Cortex of kidney (tissue), 1 donor: ENCODE measurements around the gene NRF1.
"Not testable (repeated sequence)": the region's sequence is repeated elsewhere in the genome, so short reads cannot be mapped to it uniquely, and the experiment has no call there.

Experiments used
- DNase-seq: peaks from one replicate; lab custom pipeline; 2025; lab: John Stamatoyannopoulos, UW

The NRF1 gene

DNA sequence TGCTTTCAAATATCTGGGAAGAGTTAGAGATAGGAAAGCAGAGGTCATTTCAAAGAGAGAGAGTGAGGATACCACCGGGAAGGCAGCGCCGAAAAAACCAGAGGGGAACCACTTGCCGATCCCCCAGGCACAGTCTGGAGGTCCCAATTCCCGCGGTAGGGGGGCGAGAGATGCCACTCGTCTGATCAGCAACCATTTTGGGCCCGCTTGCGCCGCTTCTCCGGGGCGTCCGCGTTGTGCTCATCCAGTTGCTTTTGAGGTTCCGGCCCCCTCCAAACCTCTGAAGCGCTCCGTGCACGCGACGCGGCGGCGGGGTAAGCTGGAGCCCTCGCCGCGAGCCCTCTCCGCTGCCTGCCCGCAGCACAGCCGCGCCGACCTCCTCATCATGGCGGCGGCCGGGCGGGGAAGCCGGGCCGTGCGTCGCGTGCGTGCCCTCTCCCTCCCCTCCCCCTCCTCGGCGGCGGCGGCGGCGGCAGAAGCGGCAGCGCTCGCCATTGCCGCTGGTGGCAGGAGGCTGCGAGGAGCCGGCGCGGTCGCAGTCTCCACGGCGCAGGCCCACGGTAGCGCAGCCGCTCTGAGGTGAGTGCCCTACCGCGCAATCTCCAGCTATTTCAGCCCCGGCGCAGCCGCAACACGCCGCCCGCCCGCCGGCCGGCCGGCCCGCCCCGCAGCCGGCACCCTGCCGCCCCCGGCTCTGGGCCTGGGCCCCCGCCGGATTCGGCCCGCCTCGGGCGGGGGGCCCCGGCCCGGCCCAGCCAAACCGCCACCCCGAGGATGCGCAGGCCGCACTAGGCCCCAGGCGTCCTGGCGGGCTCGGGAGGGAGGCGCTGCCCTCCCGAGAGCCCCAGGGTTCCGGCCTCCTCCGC lies at the start of gene NRF1:
TSS of gene NRF1 (plus strand) at position 475 of the 866 bp plus-strand sequence. CDS start 45,632 bp downstream, outside the sequence.
- DNase-seq, result peak; percentile 56

DNA sequence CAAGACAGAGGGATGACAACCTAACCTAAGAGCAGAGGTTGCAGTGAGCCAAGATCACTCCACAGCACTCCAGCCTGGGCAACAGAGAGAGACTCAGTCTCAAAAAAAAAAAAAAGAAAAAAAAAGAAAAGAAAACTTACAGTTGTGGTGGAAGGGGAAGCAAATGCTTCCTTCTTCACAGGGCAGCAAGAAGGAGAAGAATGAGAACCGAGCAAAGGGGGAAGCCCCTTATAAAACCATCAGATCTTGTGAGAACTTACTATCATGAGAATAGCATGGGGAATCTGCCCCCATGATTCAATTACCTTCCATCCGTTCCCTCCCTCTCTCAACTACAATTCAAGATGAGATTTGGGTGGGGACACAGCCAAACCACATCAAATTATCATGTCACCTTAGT lies 45.2 kb upstream of the NRF1 start:
- DNase-seq, result not testable (repeated sequence)

DNA sequence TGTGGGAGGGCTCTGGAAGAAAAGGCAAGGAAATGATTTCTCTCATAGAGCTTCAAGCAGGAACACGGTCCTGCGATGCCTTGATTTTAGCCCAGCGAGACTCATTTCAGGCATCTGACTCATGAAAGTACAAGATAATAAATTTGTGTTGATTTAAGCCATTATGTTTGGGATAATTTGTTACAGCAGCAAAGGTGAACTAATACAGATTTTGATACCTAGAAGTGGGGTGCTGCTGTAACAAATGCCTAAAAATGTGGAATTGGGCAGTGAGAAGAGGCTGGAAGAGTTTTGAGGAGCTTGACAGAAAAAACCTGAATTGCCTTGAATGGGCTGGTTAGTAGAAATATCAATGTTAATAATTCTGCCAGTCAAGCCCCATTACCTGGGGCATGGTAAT lies 44.1 kb upstream of the NRF1 start:
- no peak for DNase-seq

DNA sequence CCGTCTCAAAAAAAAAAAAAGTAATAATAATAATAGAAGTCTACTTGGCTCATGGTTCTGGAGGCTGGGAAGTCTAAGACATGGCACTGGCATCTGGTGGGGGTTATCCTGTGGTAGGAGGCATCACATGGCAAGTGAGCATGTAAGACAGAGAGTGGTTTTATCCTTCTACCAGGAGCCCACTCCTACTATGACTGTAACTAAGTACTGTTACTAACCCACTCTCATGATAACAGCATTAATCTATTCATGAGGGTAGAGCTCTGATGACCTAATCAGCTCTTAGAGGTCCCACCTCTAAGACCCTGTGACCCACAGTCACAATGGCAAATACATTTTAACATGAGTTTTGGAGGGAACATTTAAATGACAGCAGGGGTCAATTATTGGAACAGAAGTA lies 43.3 kb upstream of the NRF1 start:
- no peak for DNase-seq

DNA sequence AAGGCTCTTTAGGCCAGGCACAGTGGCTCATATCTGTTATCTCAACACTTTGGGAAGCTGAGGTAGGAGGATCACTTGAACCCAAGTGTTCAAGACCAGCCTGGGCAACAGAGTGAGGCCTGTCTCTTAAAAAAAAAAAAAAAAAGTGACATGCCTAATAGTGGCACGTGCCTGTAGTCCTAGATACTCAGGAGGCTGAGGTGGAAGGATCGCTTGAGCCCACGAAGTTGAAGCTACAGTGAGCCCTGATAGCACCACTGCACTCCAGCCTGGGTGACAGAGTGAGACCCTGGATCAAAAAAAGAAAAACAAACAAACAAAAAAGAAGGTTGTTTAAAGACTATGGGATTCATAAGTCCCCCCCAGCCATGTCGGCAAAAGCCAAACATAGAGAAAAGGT lies 42.2 kb upstream of the NRF1 start:
- no peak for DNase-seq

DNA sequence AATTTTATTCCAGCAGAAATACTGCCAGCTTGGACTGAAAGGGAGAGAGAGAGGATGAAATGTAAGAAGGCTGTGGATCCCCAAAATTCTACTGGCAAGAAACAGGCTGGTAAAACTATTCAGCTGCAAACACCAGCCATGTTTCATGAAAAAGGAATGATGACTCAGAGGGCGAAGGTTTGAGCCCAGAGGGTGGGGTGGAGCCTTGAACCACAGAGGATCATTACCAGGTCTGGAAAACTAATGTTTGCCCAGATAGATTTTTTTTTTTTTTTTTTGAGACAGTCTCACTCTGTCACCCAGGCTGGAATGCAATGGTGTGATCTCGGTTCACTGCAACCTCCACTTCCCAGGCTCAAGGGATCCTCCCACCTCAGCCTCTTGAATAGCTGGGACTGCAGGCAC lies 41.7 kb upstream of the NRF1 start:
- DNase-seq, result no peak

DNA sequence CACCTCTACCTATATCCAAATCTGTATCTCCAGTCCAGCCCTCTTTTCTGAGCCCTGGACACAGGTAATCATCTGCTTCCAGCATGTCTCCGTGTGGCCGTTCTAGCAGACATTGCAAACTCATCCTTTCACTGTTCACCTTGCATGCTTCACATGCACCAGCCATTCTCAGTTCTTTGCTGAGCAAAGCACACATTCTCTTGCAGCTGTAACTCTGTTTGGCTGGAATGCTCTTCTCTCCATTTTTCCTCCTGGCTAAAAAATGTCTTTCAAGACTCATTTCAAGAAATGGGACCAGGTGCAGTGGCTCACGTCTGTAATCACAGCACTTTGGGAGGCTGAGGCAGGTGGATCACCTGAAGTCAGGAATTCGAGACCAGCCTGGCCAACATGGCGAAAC lies 40.3 kb upstream of the NRF1 start:
- DNase-seq, result no peak

DNA sequence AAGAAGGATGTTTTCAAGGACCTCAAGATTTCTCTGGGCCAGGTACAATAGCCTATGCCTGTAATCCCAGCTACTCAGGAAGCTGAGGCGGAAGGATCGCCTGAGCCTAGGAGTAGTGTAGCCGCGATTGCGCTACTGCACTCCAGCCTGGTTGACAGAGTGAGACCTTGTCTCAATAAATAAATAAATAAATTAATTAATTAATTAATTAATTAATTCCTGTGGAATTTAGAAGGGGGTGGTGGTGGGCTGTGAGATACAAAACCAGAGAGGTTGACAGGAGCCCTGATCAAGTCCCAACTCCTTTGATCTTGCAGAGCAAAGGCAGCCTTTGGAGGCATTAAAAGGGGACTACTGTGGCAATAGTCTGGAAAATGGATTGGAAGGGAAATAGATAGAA lies 39.3 kb upstream of the NRF1 start:
- no peak for DNase-seq

DNA sequence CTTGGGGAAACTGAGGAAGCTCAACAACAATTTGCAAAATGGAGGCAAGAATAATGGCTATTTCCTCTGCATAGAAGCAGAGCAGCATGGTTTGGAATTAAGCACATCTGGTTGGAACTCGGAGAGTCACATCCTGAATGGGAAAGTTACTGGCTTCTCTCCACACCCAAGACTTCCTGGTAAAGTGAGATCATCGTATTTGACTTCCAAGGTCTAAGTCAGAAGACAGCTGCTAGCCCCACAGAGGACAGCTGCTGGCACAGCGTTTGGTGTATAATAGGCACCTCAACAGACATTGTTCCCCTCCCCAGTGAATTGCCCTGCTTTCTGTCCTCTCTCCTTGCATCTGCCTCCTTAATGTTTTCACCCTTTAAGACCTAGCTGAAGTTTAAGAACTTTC lies 37.0 kb upstream of the NRF1 start:
- DNase-seq, result no peak

DNA sequence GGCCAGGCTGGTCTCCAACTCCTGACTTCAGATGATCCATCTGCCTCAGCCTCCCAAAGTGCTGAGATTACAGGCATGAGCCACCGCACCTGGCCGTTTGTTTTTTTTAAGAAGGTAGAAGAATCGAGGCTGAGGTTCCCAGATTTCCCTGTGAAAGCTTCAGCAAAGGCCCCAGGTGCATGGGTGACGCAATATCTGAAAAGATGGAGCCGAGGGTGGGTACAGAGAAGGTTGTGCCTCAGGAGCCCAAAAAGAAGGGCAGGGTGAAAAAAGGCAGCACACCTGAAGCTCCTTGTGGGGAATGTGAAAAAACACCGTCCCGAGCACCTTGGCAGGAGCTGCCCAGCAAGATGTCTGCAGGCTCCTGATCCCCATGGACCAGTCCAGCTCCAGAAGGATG lies 35.8 kb upstream of the NRF1 start:
- no peak for DNase-seq

DNA sequence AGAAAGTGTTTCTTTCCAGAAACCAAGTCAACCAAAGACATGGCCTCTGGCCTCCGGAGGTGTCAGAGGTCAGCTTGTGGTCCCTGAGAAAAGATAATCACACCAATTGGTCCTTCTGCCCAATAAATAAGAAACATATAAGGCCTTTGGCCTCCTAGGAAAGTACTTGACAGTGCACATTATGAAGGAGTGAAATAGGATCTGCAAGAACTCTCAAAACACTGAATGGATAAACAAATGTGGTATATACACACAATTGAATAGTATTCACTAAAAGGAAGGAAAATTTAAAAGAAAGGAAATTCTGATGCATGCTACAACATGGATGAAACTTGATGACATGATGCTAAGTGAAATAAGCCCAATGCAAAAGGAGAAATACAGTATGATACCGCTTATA lies 35.4 kb upstream of the NRF1 start:
- no peak for DNase-seq

DNA sequence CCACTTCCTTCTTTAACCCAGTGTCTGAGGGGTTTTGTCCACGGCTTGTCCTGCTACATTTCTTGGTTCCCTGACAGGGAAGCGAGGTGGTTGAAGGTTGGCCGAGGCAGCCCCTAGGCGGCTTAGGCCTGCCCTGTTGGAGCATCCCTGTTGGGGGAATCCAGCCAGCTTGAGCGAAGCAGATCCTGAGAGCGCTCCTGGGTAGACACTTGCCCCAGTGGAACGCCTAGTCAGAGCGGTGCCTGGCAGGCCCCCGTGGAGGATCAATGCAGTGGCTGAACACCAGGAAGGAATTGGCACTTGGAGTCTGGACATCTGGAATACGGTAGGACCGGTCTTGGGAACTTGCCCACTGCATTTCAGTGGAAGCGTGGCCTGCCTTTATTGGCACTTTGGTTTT lies 32.7 kb upstream of the NRF1 start:
- DNase-seq, result no peak

DNA sequence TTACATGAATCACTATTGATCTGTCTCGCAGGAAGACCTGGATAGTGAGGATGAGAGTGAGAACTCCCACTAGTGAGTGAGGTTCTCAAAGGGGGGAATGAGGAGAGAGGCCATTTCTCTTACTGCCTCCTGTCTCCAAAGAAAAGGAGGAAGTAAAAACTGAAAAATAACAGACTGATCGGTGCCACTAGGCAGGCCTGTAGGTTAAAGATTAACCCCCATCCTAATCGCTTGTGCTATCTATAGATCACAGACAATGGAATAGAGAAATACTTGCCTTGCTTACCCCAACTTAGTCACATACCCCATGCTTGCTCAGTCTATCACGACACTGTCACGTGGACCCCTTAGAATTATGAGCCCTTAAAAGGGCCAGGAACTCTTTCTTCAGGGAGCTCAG lies 25.3 kb upstream of the NRF1 start:
- DNase-seq, result not testable (repeated sequence)

DNA sequence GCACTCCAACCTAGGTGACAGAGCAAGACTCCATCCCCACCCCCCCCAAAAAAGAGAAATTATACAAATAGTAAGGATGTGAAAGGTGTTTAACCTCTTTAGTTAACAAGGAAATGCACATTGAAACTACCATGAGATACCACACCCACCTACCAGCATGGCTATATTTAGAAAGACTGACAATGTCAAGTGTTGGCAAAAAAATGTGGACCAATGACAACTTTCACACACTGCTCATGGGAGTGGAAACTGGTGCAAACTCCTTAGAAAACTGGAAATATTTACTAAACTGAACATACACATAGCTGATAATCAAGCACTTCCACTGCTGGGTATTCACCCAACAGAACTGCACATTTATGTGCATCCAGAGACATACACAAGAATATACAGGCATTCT lies 23.3 kb upstream of the NRF1 start:
- no peak for DNase-seq

DNA sequence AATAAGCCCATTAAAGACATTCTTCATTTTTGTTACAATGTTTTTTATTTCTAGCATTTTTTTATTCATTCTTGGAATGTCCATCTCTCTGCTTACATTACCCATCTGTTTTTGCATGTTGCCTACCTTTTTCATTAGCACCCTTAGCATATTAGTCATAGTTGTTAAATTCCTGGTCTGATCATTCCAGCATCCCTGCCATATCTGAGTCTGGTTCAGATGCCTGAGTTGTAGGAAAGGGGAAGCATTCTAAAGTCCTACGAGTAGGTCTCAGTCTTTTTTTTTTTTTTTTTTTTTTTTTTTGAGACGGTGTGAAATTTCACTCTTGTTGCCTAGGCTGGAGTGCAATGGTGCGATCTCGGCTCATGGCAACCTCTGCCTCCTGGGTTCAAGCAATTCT lies 19.7 kb upstream of the NRF1 start:
- DNase-seq, result no peak

DNA sequence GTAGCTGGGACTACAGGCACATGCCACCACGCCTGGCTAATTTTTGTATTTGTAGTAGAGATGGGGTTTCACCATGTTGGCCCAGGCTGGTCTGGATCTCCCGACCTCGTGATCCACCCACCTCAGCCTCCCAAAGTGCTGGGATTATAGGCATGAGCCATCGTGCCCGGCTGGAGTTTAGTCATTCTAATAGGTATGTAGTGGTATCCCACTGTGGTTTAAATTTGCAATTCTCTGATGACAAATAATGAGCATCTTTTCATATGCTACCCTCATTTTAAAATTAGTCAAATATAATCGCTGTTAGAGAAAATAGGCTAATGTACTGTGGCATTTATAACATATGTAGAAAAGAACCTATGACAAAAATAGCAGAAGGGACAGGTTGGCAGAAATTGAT lies 15.1 kb upstream of the NRF1 start:
- DNase-seq, result not testable (repeated sequence)

DNA sequence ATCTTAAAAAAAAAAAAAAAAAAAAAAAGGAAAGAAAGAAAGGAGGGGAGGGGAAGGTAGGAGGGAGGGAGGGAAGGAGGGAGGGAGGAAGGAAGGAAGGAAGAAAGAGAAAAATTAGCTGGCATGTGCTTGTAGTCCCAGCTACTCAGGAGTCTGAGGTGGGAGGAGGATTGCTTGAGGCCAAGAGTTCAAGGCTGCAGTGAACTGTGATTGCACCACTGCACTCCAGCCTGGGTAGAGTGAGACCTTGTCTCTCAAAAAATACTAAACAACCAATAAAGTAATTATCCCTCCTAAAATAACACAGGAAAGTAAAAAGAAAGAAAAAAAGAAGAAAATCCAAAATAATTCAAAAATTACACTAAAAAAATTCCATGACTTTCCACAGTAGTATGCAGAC lies 13.8 kb upstream of the NRF1 start:
- DNase-seq, result no peak

DNA sequence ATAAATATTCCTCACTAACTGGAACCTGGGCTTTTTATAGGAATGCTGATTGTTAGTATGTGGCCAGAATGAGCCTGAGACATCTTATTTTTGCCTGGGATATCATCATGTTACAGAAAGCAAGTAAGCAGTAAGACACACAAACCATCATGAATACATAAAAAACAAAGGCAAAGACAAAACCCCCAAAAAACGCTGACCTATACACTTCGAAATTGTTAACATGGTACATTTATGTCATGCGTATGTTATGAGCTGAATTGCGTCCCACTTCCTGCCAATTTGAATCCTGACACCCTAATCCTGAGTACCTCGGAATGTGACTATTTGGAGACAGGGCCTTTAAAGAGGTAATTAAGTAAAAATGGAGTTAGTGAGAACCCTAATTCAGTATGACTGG lies 12.3 kb upstream of the NRF1 start:
- DNase-seq, result no peak

DNA sequence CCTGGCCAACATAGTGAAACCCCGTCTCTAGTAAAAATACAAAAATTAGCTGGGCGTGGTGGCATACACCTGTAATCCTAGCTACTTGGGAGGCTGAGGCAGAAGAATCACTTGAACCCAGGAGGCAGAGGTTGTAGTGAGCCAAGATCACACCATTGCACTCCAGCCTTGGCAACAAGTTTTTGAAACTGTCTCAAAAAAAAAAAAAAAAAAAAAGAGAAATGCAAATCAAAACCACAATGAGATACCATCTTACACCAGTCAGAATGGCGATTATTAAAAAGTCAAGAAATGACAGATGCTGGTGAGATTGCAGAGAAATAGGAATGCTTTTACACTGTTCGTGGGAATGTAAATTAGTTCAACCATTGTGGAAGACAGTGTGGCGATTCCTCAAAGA lies 7.9 kb upstream of the NRF1 start:
- DNase-seq, result not testable (repeated sequence)

DNA sequence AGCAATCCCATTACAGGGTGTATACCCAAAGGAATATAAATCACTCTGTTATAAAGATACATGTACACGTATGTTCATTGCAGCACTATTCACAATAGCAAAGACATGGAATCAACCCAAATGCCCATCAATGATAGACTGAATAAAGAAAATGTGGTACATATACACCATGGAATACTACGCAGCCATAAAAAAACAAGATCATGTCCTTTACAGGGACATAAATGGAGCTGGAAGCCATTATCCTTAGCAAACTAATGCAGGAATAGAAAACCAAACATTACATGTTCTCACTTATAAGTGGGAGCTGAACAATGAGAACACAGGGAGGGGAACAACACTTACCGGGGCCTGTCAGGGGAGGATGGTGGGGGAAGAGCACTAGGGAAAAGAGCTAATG lies 7.5 kb upstream of the NRF1 start:
- not testable (repeated sequence) for DNase-seq

DNA sequence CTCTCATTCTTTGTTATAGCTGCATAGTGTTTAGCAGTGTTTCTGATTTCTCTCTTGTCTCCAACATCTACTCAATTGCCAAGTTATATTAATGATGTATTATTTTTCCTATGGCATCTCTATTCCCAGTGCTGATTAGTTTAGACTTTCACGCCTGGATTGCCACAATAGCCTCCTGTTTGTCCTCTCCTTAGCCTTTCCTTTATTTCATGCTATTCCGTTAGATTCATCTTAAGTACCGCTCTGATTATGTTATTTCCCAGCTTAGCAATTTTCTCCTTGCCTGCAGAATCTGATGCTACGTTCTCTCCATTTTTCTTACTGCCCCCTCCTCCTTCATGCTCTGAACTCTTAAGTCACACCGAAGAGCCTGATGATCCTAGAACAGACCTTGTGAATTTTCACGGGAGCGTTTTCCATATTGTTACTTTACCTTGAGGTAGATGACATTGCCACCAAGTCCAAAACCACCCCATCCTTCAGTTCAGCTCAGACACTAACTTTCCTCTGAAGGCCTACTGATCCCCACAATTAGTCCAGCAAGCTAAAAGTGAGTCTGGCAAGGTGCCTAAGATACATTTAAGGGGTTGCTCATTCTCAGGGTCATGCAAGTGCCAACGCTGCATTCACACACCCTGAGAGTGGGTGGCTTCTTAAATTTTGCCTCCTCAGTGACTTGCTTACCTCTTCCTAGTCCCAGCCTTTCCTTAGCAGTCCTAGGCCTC lies 6.6 kb upstream of the NRF1 start:
- no peak for DNase-seq

DNA sequence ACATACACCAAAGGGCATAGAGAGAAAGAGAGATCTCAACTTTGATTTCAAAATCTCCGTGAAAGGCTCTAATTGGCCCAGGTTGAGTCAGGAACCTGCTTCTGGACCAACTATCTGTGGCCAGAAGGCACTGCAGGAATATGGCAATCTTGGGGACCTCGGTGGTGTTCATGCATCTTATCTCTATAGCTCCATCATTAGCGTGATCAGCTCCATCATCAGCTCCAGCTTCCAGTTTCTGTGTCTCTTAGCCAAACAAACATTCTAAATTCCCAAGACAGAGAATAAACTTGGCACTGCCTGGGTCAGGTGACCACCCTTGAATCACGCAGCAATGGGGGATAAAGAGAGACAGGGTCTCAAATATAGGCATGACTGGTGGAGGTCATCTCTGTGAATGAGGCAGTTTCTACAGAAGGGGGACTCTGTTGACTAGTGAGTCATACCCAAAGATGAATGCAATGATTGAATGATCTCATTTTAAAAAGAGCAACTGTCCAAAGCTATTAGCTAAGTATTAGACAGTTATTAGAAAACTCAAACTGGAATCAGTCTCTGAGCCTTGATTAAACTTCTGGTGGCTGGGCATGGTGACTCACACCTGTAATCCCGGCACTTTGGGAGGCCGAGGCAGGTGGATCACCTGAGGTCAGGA lies 5.4 kb upstream of the NRF1 start:
- no peak for DNase-seq

DNA sequence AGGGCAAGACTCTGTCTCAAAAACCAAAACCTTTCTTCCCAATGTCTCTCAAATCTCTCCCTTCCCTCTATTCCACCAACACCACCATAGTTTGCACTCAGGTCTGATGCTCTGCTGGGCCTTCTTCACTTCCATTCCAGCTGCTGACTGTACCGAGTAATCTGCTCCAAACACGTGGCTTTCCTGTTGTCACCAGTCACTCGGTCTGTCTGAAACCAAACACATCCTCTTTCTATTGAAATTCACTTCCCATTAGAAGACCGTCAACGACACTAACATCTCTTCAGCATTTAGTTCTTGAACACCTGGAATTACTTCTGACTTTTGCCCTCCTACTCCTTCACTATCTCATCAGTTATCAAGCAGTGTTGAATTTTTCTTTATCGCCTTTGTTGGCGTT lies 4.7 kb upstream of the NRF1 start:
- no peak for DNase-seq
